Aorta (tissue), 5 donors: ENCODE data around the gene XG. TPM values are rescaled to one million over a fixed set of nuclear protein-coding genes. Genes with fewer than 3 reads are reported as not detected.
A peak's percentile ranks its signal among the peaks of the same experiment; 100 is the strongest.

Experiments
- ATAC-seq: fragments of 200-7000 bp; cut with Tn5 transposase; one replicate; pipeline ENCODE4 v1.9.1; 2022; ENCODE audit warnings: moderate library complexity; ENCODE audit not compliant: low FRiP score
- DNase-seq, 2 donors: peaks; one replicate each; pipeline ENCODE4 v3.0.0-alpha.2; 2020
- H3K27ac ChIP-seq, 2 donors: one replicate each; pipeline ENCODE4 v1.5.1; 2013; ENCODE audit warnings: low read length in 2 of 2, mild to moderate bottlenecking in 2 of 2, moderate library complexity in 2 of 2, control low read depth in 1 of 2, inconsistent platforms in 1 of 2, low read depth in 1 of 2
- H3K27me3 ChIP-seq, 2 donors: one replicate each; pipeline ENCODE4 v1.6.1; 2013; ENCODE audit warnings: control low read depth in 1 of 2, low read length in 1 of 2, mild to moderate bottlenecking in 1 of 2, moderate library complexity in 1 of 2; ENCODE audit not compliant: insufficient read depth in 2 of 2, control insufficient read depth in 1 of 2
- H3K36me3 ChIP-seq, 2 donors: one replicate each; pipeline ENCODE4 v1.6.1; 2013; ENCODE audit warnings: control low read depth in 1 of 2, low read length in 1 of 2, mild to moderate bottlenecking in 1 of 2; ENCODE audit not compliant: insufficient read depth in 2 of 2, control insufficient read depth in 1 of 2
- H3K4me1 ChIP-seq, 2 donors: one replicate each; pipeline ENCODE4 v1.6.1; 2013; ENCODE audit warnings: low read length in 2 of 2, control low read depth in 1 of 2, mild to moderate bottlenecking in 1 of 2, moderate library complexity in 1 of 2; ENCODE audit not compliant: insufficient read depth in 2 of 2, control insufficient read depth in 1 of 2
- H3K4me3 ChIP-seq, 2 donors: one replicate each; pipeline ENCODE4 v1.5.1; 2013; ENCODE audit warnings: low read length in 2 of 2, control low read depth in 1 of 2, mild to moderate bottlenecking in 1 of 2
- H3K9me3 ChIP-seq: one replicate; pipeline ENCODE4 v1.6.1; 2013; ENCODE audit warnings: mild to moderate bottlenecking, low read length; ENCODE audit not compliant: control insufficient read depth
- WGBS, 2 donors: extraction: QIAGEN DNeasy Blood & Tissue Kit; methylation state at CpG; one replicate each; pipeline ENCODE4 v1.1.7; 2013; 5-methylcytosine and 5-hydroxymethylcytosine counted together
- intact Hi-C, 2 donors: fragments of 100-400 bp; cut with DNase I; formaldehyde crosslinking; loops; one replicate each; pipeline versions ENCODE4 v1.14.2 to v1.15.0; 2022
- polyA plus RNA-seq, 2 donors: library from polyadenylated mRNA; stranded (reverse); fragments of 200-250 nt; gene quantifications; one replicate each; pipeline ENCODE4 v1.2.3, GENCODE V29; 2013
- total RNA-seq, 2 donors: library from RNA; stranded (reverse); fragmentation: NEBNext Ultra II Directional; extraction: Animal tissue kit (Norgen Biotek cat#: 25700); gene quantifications; one replicate each; pipeline ENCODE4 v1.2.1, GENCODE V29; 2021
- donor health status: healthy with polysubstance abuse.
- donor health status: Bipolar disorder and iron deficiency.
- donor health status: DM: no; HTN: no; CAD: no.
- donor health status: DM: no; HTN: no; CAD: no.
- donor health status: DM: yes; HTN: yes; CAD: no.

Gene XG
- total and polyA plus RNA-seq, 4 donors: 4.4 to 9.0 (median 7.0) TPM

- intact Hi-C loops: no loop called here
- no peak overlapping the region for H3K4me3 ChIP-seq
- DNase-seq (no peak), ATAC-seq (no peak)
- WGBS, 2 donors: 96 to 100% methylated on average over 2 of the region's 2 CpGs
- H3K9me3 ChIP-seq: no peaks in the 10 kb centered on the region
- no peaks in the 10 kb centered on the region for H3K27me3 ChIP-seq
- no peaks in the 10 kb centered on the region for H3K36me3 ChIP-seq
- H3K4me1 ChIP-seq: peaks cover 0 to 1% of the 10 kb centered on the region in 2 donors
- no peak overlapping the region for H3K27ac ChIP-seq
Observed at GRCh38 chrX:2711441-2711840, 40.4 kb upstream of the XG start.

GRCh38 chrX:2712428-2712827, 39.4 kb upstream of the XG start:
- ATAC-seq: no peak
- intact Hi-C loops: no loop called here
- H3K4me3 ChIP-seq: no peak overlapping the region
- H3K36me3 ChIP-seq: no peaks in the 10 kb centered on the region
- DNase-seq: no peak
- no peak overlapping the region for H3K27ac ChIP-seq
- WGBS, 2 donors: 91 to 95% methylated on average over 9 of the region's 9 CpGs
- no peaks in the 10 kb centered on the region for H3K9me3 ChIP-seq
- no peaks in the 10 kb centered on the region for H3K4me1 ChIP-seq
- no peaks in the 10 kb centered on the region for H3K27me3 ChIP-seq

GRCh38 chrX:2712890-2713840, 38.7 kb upstream of the XG start:
- H3K4me3 ChIP-seq: no peak overlapping the region
- WGBS, 2 donors: 86 to 91% methylated on average over 13 of the region's 13 CpGs
- H3K27ac ChIP-seq: no peak overlapping the region
- peaks cover 0 to 3% of the 10 kb centered on the region in 2 donors for H3K36me3 ChIP-seq
- H3K27me3 ChIP-seq: no peaks in the 10 kb centered on the region
- peak in 1 of 2 donors; percentile 25 for DNase-seq
- no peaks in the 10 kb centered on the region for H3K4me1 ChIP-seq
- intact Hi-C loops: no loop called here
- no peak for ATAC-seq
- H3K9me3 ChIP-seq: no peaks in the 10 kb centered on the region

- H3K27me3 ChIP-seq: no peaks in the 10 kb centered on the region
- intact Hi-C loops: no loop called here
- 59 to 83% methylated on average over 6 of the region's 6 CpGs for WGBS, 2 donors
Observed at GRCh38 chrX:2714551-2714950, 37.3 kb upstream of the XG start.

GRCh38 chrX:2715066-2715600, 36.7 kb upstream of the XG start:
- intact Hi-C loops: no loop called here
- Histone ChIP-seq H3K4me3 (no peak overlapping the region), H3K36me3 (peaks cover 0 to 3% of the 10 kb centered on the region in 2 donors), H3K9me3 (no peaks in the 10 kb centered on the region), H3K27ac (no peak overlapping the region), H3K27me3 (no peaks in the 10 kb centered on the region), H3K4me1 (no peaks in the 10 kb centered on the region)
- WGBS, 2 donors: 85 to 89% methylated on average over 11 of the region's 11 CpGs
- peak in 1 of 2 donors; percentile 26 for DNase-seq
- no peak for ATAC-seq

More at GRCh38 chrX:2714551-2714950, 37.3 kb upstream of the XG start:
- ATAC-seq: no peak
- H3K4me3 ChIP-seq: no peak overlapping the region
- H3K27ac ChIP-seq: no peak overlapping the region
- H3K36me3 ChIP-seq: peaks cover 0 to 3% of the 10 kb centered on the region in 2 donors
- DNase-seq: peak in 1 of 2 donors; percentile 7
- H3K9me3 ChIP-seq: no peaks in the 10 kb centered on the region
- no peaks in the 10 kb centered on the region for H3K4me1 ChIP-seq

- Histone ChIP-seq H3K27ac (no peak overlapping the region), H3K9me3 (no peaks in the 10 kb centered on the region), H3K27me3 (no peaks in the 10 kb centered on the region), H3K36me3 (peaks cover 0 to 3% of the 10 kb centered on the region in 2 donors), H3K4me1 (no peaks in the 10 kb centered on the region), H3K4me3 (no peak overlapping the region)
- ATAC-seq: no peak
- intact Hi-C loops: no loop called here
- no peak for DNase-seq
- WGBS, 2 donors: 79 to 81% methylated on average over 5 of the region's 5 CpGs
Observed at GRCh38 chrX:2717312-2717711, 34.5 kb upstream of the XG start.

- DNase-seq (no peak), ATAC-seq (no peak)
- no peak overlapping the region for H3K27ac ChIP-seq
- intact Hi-C loops: no loop called here
- no peak overlapping the region for H3K4me3 ChIP-seq
- peaks cover 0 to 10% of the 10 kb centered on the region in 2 donors for H3K36me3 ChIP-seq
- H3K4me1 ChIP-seq: no peaks in the 10 kb centered on the region
- H3K9me3 ChIP-seq: no peaks in the 10 kb centered on the region
- H3K27me3 ChIP-seq: no peaks in the 10 kb centered on the region
- 97 to 98% methylated on average over 2 of the region's 2 CpGs for WGBS, 2 donors
Observed at GRCh38 chrX:2718821-2719220, 33.0 kb upstream of the XG start.

GRCh38 chrX:2719774-2720447, 31.9 kb upstream of the XG start:
- no peak overlapping the region for H3K4me3 ChIP-seq
- no peaks in the 10 kb centered on the region for H3K27me3 ChIP-seq
- WGBS, 2 donors: 97 to 98% methylated on average over 10 of the region's 10 CpGs
- H3K9me3 ChIP-seq: no peaks in the 10 kb centered on the region
- intact Hi-C loops: no loop called here
- no peaks in the 10 kb centered on the region for H3K4me1 ChIP-seq
- ATAC-seq: no peak
- DNase-seq: no peak
- no peak overlapping the region for H3K27ac ChIP-seq
- H3K36me3 ChIP-seq: peaks cover 0 to 10% of the 10 kb centered on the region in 2 donors
